ENCODE data around the gene EXOC4. TPM values are rescaled to one million over a fixed set of nuclear protein-coding genes. Genes with fewer than 3 reads are reported as not detected.

EXOC4 gene
- total RNA-seq, 3 donors from 2014 or later: 88.3 to 136 (median 99.6) TPM

DNA sequence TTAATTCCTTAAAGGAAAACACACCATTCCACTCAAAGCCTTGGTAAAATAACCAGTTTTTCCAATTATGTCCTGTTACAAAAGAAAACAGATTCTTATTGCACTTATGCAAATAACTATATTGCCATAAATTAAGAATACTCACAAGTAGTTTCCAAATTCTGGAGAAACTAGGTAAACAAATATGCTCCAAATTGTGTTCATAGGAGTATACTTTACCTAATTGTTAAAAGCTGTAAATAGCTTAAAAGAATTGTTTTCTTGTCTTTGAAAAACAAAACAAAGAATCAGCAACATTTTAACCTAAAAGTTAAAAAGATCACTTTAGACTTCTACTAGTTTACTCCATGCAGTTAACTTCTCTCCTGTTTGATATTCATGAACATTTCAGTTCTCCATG, 835.3 kb downstream of the EXOC4 start:
- DNase-seq (ENCODE audit: low spot score in 2 of 2): no peak
- Histone ChIP-seq H3K4me3 (no peak overlapping the region), H3K4me1 (no peaks in the 10 kb centered on the region), H3K36me3 (no peaks in the 10 kb centered on the region), H3K9me3 (peaks cover 3 to 19% of the 10 kb centered on the region in 2 donors), H3K27ac (no peak overlapping the region), H3K27me3 (no peaks in the 10 kb centered on the region)
- TF ChIP-seq POLR2A (IDR thresholded peaks at IDR 0.05): no peak
- no peak for TF ChIP-seq POLR2AphosphoS5 (IDR thresholded peaks at IDR 0.05)
- TF ChIP-seq CTCF (IDR thresholded peaks at IDR 0.05): no peak
- intact Hi-C loops (cut with DNase I; ENCODE audit: low total_unique reads): no loop called here

GRCh38 chr7:134089446-134089845, 836.6 kb downstream of the EXOC4 start:
- TF ChIP-seq POLR2A (IDR thresholded peaks at IDR 0.05) (no peak), CTCF (IDR thresholded peaks at IDR 0.05) (no peak), POLR2AphosphoS5 (IDR thresholded peaks at IDR 0.05) (no peak)
- DNase-seq (ENCODE audit: low spot score in 2 of 2): no peak
- Histone ChIP-seq H3K4me3 (no peak overlapping the region), H3K27me3 (no peaks in the 10 kb centered on the region), H3K9me3 (peaks cover 3 to 19% of the 10 kb centered on the region in 2 donors), H3K36me3 (no peaks in the 10 kb centered on the region), H3K27ac (no peak overlapping the region), H3K4me1 (no peaks in the 10 kb centered on the region)
- intact Hi-C loops (cut with DNase I; ENCODE audit: low total_unique reads): no loop called here

DNA sequence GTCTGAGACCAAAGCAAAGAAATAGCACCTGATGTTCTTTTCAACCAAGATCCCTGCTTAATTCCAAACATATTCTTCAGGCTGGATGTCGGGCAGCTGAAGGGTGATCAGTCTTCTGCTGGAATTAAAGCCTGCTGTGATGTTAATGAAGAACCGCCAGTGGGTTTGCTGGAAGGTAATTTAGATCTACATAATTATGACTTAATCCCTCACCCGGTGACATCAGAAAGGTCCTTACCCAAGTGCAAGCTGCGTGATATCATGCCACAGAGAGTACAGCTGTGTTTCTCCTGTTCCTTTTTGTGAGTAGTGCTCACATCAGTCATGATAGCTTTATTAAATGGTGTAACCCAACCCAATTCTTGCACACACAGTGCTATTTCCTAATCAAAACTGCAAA, 845.2 kb downstream of the EXOC4 start:
- Histone ChIP-seq H3K27ac (no peak overlapping the region), H3K27me3 (no peaks in the 10 kb centered on the region), H3K9me3 (no peaks in the 10 kb centered on the region), H3K36me3 (no peaks in the 10 kb centered on the region), H3K4me1 (no peaks in the 10 kb centered on the region), H3K4me3 (no peak overlapping the region)
- TF ChIP-seq POLR2AphosphoS5 (IDR thresholded peaks at IDR 0.05) (no peak), CTCF (IDR thresholded peaks at IDR 0.05) (no peak), POLR2A (IDR thresholded peaks at IDR 0.05) (no peak)
- DNase-seq (ENCODE audit: low spot score in 2 of 2): no peak
- intact Hi-C loops (cut with DNase I; ENCODE audit: low total_unique reads): no loop called here

GRCh38 chr7:134101716-134102115, 848.8 kb downstream of the EXOC4 start:
- TF ChIP-seq CTCF (IDR thresholded peaks at IDR 0.05) (no peak), POLR2AphosphoS5 (IDR thresholded peaks at IDR 0.05) (no peak), POLR2A (IDR thresholded peaks at IDR 0.05) (no peak)
- intact Hi-C loops (cut with DNase I; ENCODE audit: low total_unique reads): no loop called here
- Histone ChIP-seq H3K27me3 (no peaks in the 10 kb centered on the region), H3K9me3 (no peaks in the 10 kb centered on the region), H3K4me1 (no peaks in the 10 kb centered on the region), H3K4me3 (no peak overlapping the region), H3K27ac (no peak overlapping the region), H3K36me3 (no peaks in the 10 kb centered on the region)
- DNase-seq (ENCODE audit: low spot score in 2 of 2): no peak

- no peaks in the 10 kb centered on the region for H3K4me1 ChIP-seq
- TF ChIP-seq CTCF (IDR thresholded peaks at IDR 0.05) (no peak), POLR2AphosphoS5 (IDR thresholded peaks at IDR 0.05) (no peak), POLR2A (IDR thresholded peaks at IDR 0.05) (no peak)
- intact Hi-C loops (cut with DNase I; ENCODE audit: low total_unique reads): no loop called here
- no peaks in the 10 kb centered on the region for H3K9me3 ChIP-seq
- no peak for DNase-seq (ENCODE audit: low spot score in 2 of 2)
- no peaks in the 10 kb centered on the region for H3K27me3 ChIP-seq
- H3K36me3 ChIP-seq: no peaks in the 10 kb centered on the region
- H3K4me3 ChIP-seq: no peak overlapping the region
- H3K27ac ChIP-seq: no peak overlapping the region
Observed at GRCh38 chr7:134104166-134104565, 851.3 kb downstream of the EXOC4 start.
